Natural killer cell (primary cell): ENCODE results near the gene SERPINF2. TPM values are rescaled to one million over a fixed set of nuclear protein-coding genes. Genes with fewer than 3 reads are reported as not detected.

ENCODE experiments used
- total RNA-seq, 4 donors: library from RNA; stranded (reverse); fragments of 120-200 nt in 1 of 4; gene quantifications; one replicate each; pipeline versions ENCODE4 v1.2.3 to v1.2.4, GENCODE V29; 2013 to 2022

The SERPINF2 gene
- total RNA-seq, 3 donors from 2014 or later (not counting 1 experiment from before 2014, with no cell fraction given): 0.47 to 0.84 (median 0.48) TPM

Other genes starting within 250 kb of the SERPINF2 start
- gene INPP5K, start 226.3 kb upstream of the SERPINF2 start, total RNA-seq: 100 to 1,000 TPM; 278 to 317 (median 292) TPM
- 10 to 100 TPM; 61.8 to 78.2 (median 73.6) TPM for gene PITPNA, start 180.1 kb upstream of the SERPINF2 start, total RNA-seq
- gene SLC43A2, start 114.0 kb upstream of the SERPINF2 start, total RNA-seq: 10 to 100 TPM; 24.5 to 36.0 (median 30.3) TPM
- 1 to 10 TPM in 2 of 3 donors, under 1 TPM in 1; 0.59 to 3.1 (median 1.0) TPM for gene SCARF1, start 97.1 kb upstream of the SERPINF2 start, total RNA-seq
- 1 to 10 TPM; 2.3 to 5.1 (median 4.0) TPM for gene RILP, start 93.0 kb upstream of the SERPINF2 start, total RNA-seq
- 100 to 1,000 TPM; 475 to 508 (median 480) TPM for gene PRPF8, start 58.0 kb upstream of the SERPINF2 start, total RNA-seq
- under 1 TPM; 0.18 to 0.28 (median 0.28) TPM for gene TLCD2, start 32.5 kb upstream of the SERPINF2 start, total RNA-seq
- gene WDR81, start 18.2 kb upstream of the SERPINF2 start, total RNA-seq: 10 to 100 TPM; 40.8 to 54.2 (median 46.2) TPM
- 1 to 10 TPM in 2 of 3 donors, not detected in 1; 1.0 to 2.1 TPM for gene SERPINF1, start 19.2 kb downstream of the SERPINF2 start, total RNA-seq
- 10 to 100 TPM; 20.3 to 37.8 (median 24.3) TPM for gene SMYD4, start 87.0 kb downstream of the SERPINF2 start, total RNA-seq
- 100 to 1,000 TPM in 1 of 3 donors, 10 to 100 TPM in 2; 70.9 to 101 (median 98.9) TPM for gene RPA1, start 87.1 kb downstream of the SERPINF2 start, total RNA-seq